Heart right ventricle (tissue), 16 donors: Measurements from ENCODE around the gene MACROD2. TPM values are rescaled to one million over a fixed set of nuclear protein-coding genes. Genes with fewer than 3 reads are reported as not detected.

Experiments used
- ATAC-seq, 8 donors: fragments of 200-7000 bp; cut with Tn5 transposase; one replicate each; pipeline ENCODE4 v1.9.1; 2020; ENCODE audit warnings: mild to moderate bottlenecking in 8 of 8, moderate library complexity in 8 of 8, moderate number of reproducible peaks in 1 of 8
- DNase-seq, 2 donors: peaks; one replicate each; pipeline ENCODE4 v3.0.0-alpha.2; 2020
- H3K27ac ChIP-seq, 10 donors: fragments of 200-600 bp; sonication (generic) in 2 of 10; one replicate each; pipeline versions ENCODE4 v1.5.0 to v1.8.0; 2020 to 2022; ENCODE audit warnings: mild to moderate bottlenecking in 3 of 10
- H3K27me3 ChIP-seq, 7 donors: fragments of 200-600 bp; one replicate each; pipeline ENCODE4 v1.8.0; 2021 to 2022; ENCODE audit warnings: mild to moderate bottlenecking in 2 of 7
- H3K36me3 ChIP-seq, 9 donors: fragments of 200-600 bp; sonication (generic) in 1 of 9; one replicate each; pipeline versions ENCODE4 v1.5.0 to v1.8.0; 2020 to 2022; ENCODE audit warnings: mild to moderate bottlenecking in 2 of 9
- H3K4me1 ChIP-seq, 9 donors: fragments of 200-600 bp; sonication (generic) in 1 of 9; one replicate each; pipeline versions ENCODE4 v1.5.0 to v1.8.0; 2020 to 2022; ENCODE audit warnings: mild to moderate bottlenecking in 4 of 9
- H3K4me3 ChIP-seq, 10 donors: fragments of 200-600 bp; sonication (generic) in 2 of 10; one replicate each; pipeline versions ENCODE4 v1.5.0 to v1.8.0; 2020 to 2022; ENCODE audit warnings: mild to moderate bottlenecking in 7 of 10, moderate library complexity in 2 of 10
- H3K9me3 ChIP-seq, 11 donors: fragments of 200-600 bp in 10 of 11; sonication (generic) in 2 of 11; one replicate each; pipeline versions ENCODE4 v1.5.0 to v1.8.0; 2013 to 2022; ENCODE audit warnings: mild to moderate bottlenecking in 2 of 11, control low read depth in 1 of 11, moderate library complexity in 1 of 11
- WGBS, 2 donors: extraction: QIAGEN DNeasy Blood & Tissue Kit; methylation state at CpG; one replicate each; pipeline ENCODE4 v1.1.7; 2013; ENCODE audit warnings: inconsistent platforms in 1 of 2; 5-methylcytosine and 5-hydroxymethylcytosine counted together
- intact Hi-C, 10 donors: fragments of 100-400 bp; cut with DNase I; formaldehyde crosslinking; loops; one replicate each; pipeline versions ENCODE4 v1.11.1 to v1.14.2; 2022
- polyA plus RNA-seq, 2 donors: library from polyadenylated mRNA; stranded (reverse); fragments of 200-250 nt; gene quantifications; one replicate each; pipeline ENCODE4 v1.2.3, GENCODE V29; 2013
- total RNA-seq, 10 donors: library from RNA; stranded (reverse); fragmentation: NEBNext Ultra II Directional in 3 of 10; extraction: Animal tissue kit (Norgen Biotek cat#: 25700) in 3 of 10; gene quantifications; one replicate each; pipeline versions ENCODE4 v1.2.1 to v1.2.4, GENCODE V29; 2021 to 2023
- TF ChIP-seq, protein P1 (sequence below), 9 donors: fragments of 200-600 bp; sonication (generic) in 2 of 9; IDR thresholded peaks; one replicate each; pipeline versions ENCODE4 v1.5.0 to v1.8.0; 2021 to 2022; ENCODE audit warnings: antibody characterized with exemption in 9 of 9, mild to moderate bottlenecking in 5 of 9, moderate library complexity in 1 of 9
- donor health status: Arrhythmogenic right ventricular cardiomyopathy.
- donor health status: ischemic (EF 13 %, LVEDD 7.1; RV severe dilation, severe dysfunction).
- donor health status: healthy with polysubstance abuse.
- donor health status: DM: no; HTN: yes; CAD: no.
- donor health status: DM: no; HTN: no; CAD: no.
- donor health status: ischemic (EF 25% LVEDD 6.9; RV normal size, moderate dysfunction).
- donor health status: ischemic (EF 25% LVEDD 5.7; RV mildly dilated, moderate dysfunction).
- donor health status: healthy.
- donor health status: DM: yes; HTN: yes; CAD: no.
- donor health status: Ischemic cardiomyopathy.
- donor health status: ischemic (EF 35%, LVEDD 5.7; RV mildly dilated, moderate dysfunction).
- donor health status: nonischemic (EF 11% LVEDD 7.7; RV severe dilation, severe dysfunction).
- donor health status: DM: yes; HTN: yes; CAD: no.
- donor health status: PGD.
- donor health status: ischemic (EF 29% LVEDD 5.4; RV normal size, mild dysfunction).
- donor health status: nonischemic (EF 23%, LVEDD 6.1; RV moderate dilation, normal function).

Gene MACROD2
- total and polyA plus RNA-seq, 12 donors: 0.28 to 6.4 (median 4.1) TPM

DNA sequence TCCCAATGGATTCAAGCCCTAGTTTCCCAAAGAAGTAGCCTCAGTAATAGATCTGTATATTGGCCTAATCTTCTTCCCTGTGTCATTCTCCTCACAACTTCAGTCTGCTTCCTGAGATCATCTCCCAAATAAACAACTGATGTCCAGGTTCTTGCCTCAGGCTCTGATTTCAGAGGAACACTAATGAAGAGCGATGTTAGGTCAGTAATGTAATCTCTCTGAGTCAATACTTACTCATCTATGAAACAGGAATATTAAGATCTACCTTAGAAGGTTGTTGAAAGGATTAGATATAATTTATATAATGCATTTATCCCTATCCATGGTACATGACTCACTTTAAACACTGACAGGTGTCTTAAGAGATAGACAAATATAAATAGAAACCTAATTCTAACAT lies 588.1 kb downstream of the MACROD2 start:
- TF ChIP-seq, protein P1, sequence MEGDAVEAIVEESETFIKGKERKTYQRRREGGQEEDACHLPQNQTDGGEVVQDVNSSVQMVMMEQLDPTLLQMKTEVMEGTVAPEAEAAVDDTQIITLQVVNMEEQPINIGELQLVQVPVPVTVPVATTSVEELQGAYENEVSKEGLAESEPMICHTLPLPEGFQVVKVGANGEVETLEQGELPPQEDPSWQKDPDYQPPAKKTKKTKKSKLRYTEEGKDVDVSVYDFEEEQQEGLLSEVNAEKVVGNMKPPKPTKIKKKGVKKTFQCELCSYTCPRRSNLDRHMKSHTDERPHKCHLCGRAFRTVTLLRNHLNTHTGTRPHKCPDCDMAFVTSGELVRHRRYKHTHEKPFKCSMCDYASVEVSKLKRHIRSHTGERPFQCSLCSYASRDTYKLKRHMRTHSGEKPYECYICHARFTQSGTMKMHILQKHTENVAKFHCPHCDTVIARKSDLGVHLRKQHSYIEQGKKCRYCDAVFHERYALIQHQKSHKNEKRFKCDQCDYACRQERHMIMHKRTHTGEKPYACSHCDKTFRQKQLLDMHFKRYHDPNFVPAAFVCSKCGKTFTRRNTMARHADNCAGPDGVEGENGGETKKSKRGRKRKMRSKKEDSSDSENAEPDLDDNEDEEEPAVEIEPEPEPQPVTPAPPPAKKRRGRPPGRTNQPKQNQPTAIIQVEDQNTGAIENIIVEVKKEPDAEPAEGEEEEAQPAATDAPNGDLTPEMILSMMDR (IDR thresholded peaks at IDR 0.05): no peak
- Histone ChIP-seq H3K4me1 (no peaks in the 10 kb centered on the region), H3K27ac (no peak overlapping the region), H3K4me3 (no peak overlapping the region), H3K36me3 (no peaks in the 10 kb centered on the region), H3K27me3 (no peaks in the 10 kb centered on the region), H3K9me3 (peaks cover 0 to 3% (median 0%) of the 10 kb centered on the region in 11 donors)
- DNase-seq (no peak), ATAC-seq (no peak)
- intact Hi-C loops: no loop called here
- 86 to 93% methylated on average over 1 of the region's 1 CpG for WGBS, 2 donors

GRCh38 chr20:14589383-14589782 lies 594.1 kb downstream of the MACROD2 start:
- H3K27ac ChIP-seq: no peak overlapping the region
- H3K27me3 ChIP-seq: no peaks in the 10 kb centered on the region
- intact Hi-C loops: no loop called here
- TF ChIP-seq, protein P1 (IDR thresholded peaks at IDR 0.05): no peak
- H3K4me3 ChIP-seq: no peak overlapping the region
- WGBS, 2 donors: 68 to 70% methylated on average over 2 of the region's 2 CpGs
- ATAC-seq (no peak), DNase-seq (no peak)
- H3K9me3 ChIP-seq: peaks cover 0 to 23% (median 6%) of the 10 kb centered on the region in 11 donors
- H3K4me1 ChIP-seq: no peaks in the 10 kb centered on the region
- no peaks in the 10 kb centered on the region for H3K36me3 ChIP-seq

DNA sequence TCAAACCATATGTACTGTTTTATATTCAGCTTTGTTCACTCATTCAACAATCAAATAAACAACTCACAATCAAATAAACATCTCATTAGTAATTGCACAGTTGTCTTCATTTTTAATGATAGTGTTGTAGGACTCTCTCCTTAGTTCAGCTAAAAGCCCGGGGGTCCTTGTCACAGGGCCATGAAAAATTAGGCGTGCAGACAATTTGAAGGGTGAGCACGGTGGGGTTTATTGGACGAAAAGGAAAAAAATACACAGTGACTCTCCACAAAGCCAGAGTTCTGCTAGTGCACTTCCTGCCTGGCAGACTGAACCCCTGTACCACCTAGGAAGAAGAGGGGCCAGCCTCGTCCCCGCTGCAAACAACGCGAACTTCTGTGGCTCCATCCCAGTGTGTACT lies 599.7 kb downstream of the MACROD2 start:
- no peaks in the 10 kb centered on the region for H3K4me1 ChIP-seq
- no peak for DNase-seq
- no peak overlapping the region for H3K4me3 ChIP-seq
- TF ChIP-seq, protein P1 (IDR thresholded peaks at IDR 0.05): no peak
- H3K27me3 ChIP-seq: no peaks in the 10 kb centered on the region
- H3K36me3 ChIP-seq: no peaks in the 10 kb centered on the region
- no peak for ATAC-seq
- no peak overlapping the region for H3K27ac ChIP-seq
- intact Hi-C loops: no loop called here
- WGBS, 2 donors: 89 to 91% methylated on average over 8 of the region's 8 CpGs
- H3K9me3 ChIP-seq: peaks cover 0 to 4% (median 0%) of the 10 kb centered on the region in 11 donors

DNA sequence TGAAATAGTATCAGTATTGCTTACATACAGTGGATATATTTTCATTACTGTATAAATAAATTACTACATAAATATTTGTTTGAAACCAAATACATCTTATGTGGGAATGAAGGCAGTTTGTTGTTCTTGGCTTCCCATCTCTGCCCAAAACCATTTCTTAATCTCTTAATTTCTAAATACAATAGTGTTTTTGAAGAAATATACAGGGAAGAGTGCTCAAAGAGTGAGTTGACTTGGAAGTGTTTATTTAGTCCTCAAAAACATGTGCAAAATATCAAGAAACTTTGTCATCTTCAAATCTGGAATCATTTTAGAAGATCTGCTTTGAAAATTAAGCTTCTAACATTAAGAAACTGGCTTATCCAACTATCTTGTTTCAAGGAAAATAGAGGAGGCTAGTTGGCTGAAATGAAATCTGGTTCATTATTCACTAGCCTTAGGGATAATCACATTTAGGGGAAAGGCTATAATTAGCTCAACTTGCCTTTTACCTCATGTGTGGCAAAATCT lies 601.9 kb downstream of the MACROD2 start:
- H3K4me3 ChIP-seq: no peak overlapping the region

More for the DNA sequence above, 601.9 kb downstream of the MACROD2 start:
- H3K27me3 ChIP-seq: no peaks in the 10 kb centered on the region
- intact Hi-C loops: no loop called here
- ATAC-seq (no peak), DNase-seq (no peak)
- no peak overlapping the region for H3K27ac ChIP-seq
- H3K4me1 ChIP-seq: no peaks in the 10 kb centered on the region
- no peaks in the 10 kb centered on the region for H3K9me3 ChIP-seq
- TF ChIP-seq, protein P1 (IDR thresholded peaks at IDR 0.05): no peak
- no peaks in the 10 kb centered on the region for H3K36me3 ChIP-seq
